ENCODE measurements around the gene SUSD3. TPM values are rescaled to one million over a fixed set of nuclear protein-coding genes. Genes with fewer than 3 reads are reported as not detected.

The SUSD3 gene
- total and polyA plus RNA-seq, 10 of the 15 experiments (the other 5 are each of a cell fraction or from before 2014, with no cell fraction given), result 2.5 to 92.0 (median 31.1) TPM

- Histone ChIP-seq H2AFZ (ENCODE audit: control insufficient read depth, low read depth, low read length) (no peak overlapping the region), H3K4me3 (no peak overlapping the region), H3K4me2 (ENCODE audit: control insufficient read depth, insufficient read depth) (no peak overlapping the region), H3K27me3 (replicated peaks in 1 of 2; ENCODE audit: control insufficient read depth in 2 of 2, insufficient read depth in 2 of 2, low read length in 1 of 2) (no peaks in the 10 kb centered on the region), H3K79me2 (ENCODE audit: control insufficient read depth, insufficient read depth, low read length) (no peaks in the 10 kb centered on the region), H3K27ac (ENCODE audit: control insufficient read depth, insufficient read depth) (no peak overlapping the region), H3K36me3 (ENCODE audit: control insufficient read depth in 2 of 2, insufficient read depth in 2 of 2, low read length in 1 of 2) (peaks cover 0 to 8% of the 10 kb centered on the region in 2 experiments; a peak in 2 of 4 replicates), H4K20me1 (ENCODE audit: control insufficient read depth, insufficient read depth) (no peaks in the 10 kb centered on the region), H3K4me1 (ENCODE audit: control insufficient read depth, insufficient read depth, low read length) (peaks cover 12% of the 10 kb centered on the region), H3K9ac (ENCODE audit: control insufficient read depth, insufficient read depth, low read length) (no peak overlapping the region), H3K9me3 (replicated peaks; ENCODE audit: control insufficient read depth, insufficient read depth, low read length) (no peaks in the 10 kb centered on the region)
- no TSS peak for BruUV-seq (replicated peaks)
- ChIA-PET RAD21 (ENCODE audit: unreplicated experiment) (no interaction called here), POLR2A (interaction anchor here (1.0 kb wide), 1 partner anchor 104 kb away, joined by 3 read pairs; no protein-coding TSS in a partner anchor), SMC1A (ENCODE audit: uncharacterized antibody, unreplicated experiment) (no interaction called here), CTCF (no interaction called here)
- no peak for DNase-seq (ENCODE audit: low read depth, low spot score)
- TF ChIP-seq ZBTB33 (IDR thresholded peaks at IDR 0.05) (no peak), BCL11A (IDR thresholded peaks at IDR 0.05; ENCODE audit: low read depth, low read length) (no peak), TBL1XR1 (IDR thresholded peaks at IDR 0.05; ENCODE audit: low read depth, low read length) (no peak), NFYB (IDR thresholded peaks at IDR 0.05; ENCODE audit: insufficient read depth, low read depth, low read length) (no peak), HSF1 (IDR thresholded peaks at IDR 0.05; ENCODE audit: low read depth, low read length) (no peak)
- no peak for ATAC-seq
- no peak for FAIRE-seq
- in situ Hi-C loops (cut with MboI) (no loop called here), intact Hi-C loops (cut with micrococcal nuclease; ENCODE audit: unreplicated experiment) (no loop called here)
- 79% methylated on average over 15 of the region's 15 CpGs for WGBS (ENCODE audit: insufficient coverage, insufficient replicate concordance, low lambda C conversion rate, missing lambda C conversion rate)
Measured at GRCh38 chr9:93112116-93112863, 53.8 kb downstream of the SUSD3 start.
